Left lobe of liver (tissue), 2 donors: ENCODE measurements around the gene NHERF1. TPM values are rescaled to one million over a fixed set of nuclear protein-coding genes. Genes with fewer than 3 reads are reported as not detected.

Experiments
- ATAC-seq: fragments of 200-7000 bp; cut with Tn5 transposase; one replicate; pipeline ENCODE4 v1.9.1; 2020; ENCODE audit warnings: mild to moderate bottlenecking, moderate library complexity
- DNase-seq: peaks from one replicate; pipeline ENCODE4 v3.0.0-alpha.2; 2020; ENCODE audit warnings: low spot score
- total RNA-seq: library from RNA; stranded (reverse); gene quantifications from one replicate; pipeline ENCODE4 v1.2.1, GENCODE V29; 2021
- donor health status: DM: no; HTN: no; CAD: no; lungs with moderate emphysema.
- donor health status: DM: no; HTN: yes; CAD: no.

The NHERF1 gene
- total RNA-seq, 1 donor from 2014 or later: 156 TPM

DNA sequence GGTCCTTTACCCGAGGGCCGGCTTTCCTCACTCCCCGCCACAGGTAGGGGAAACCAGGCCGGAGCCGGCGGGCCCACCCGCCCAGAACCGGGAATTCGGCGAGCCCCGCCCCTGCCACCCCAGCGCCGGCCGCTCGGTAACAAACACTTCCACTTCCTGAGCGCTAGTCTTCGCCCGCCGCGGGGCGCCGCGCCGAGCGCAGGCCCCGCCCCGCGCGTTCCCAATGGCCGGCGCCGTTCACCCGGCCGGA, 224 bp upstream of the NHERF1 start:
- DNase-seq: no peak
- no peak for ATAC-seq

DNA sequence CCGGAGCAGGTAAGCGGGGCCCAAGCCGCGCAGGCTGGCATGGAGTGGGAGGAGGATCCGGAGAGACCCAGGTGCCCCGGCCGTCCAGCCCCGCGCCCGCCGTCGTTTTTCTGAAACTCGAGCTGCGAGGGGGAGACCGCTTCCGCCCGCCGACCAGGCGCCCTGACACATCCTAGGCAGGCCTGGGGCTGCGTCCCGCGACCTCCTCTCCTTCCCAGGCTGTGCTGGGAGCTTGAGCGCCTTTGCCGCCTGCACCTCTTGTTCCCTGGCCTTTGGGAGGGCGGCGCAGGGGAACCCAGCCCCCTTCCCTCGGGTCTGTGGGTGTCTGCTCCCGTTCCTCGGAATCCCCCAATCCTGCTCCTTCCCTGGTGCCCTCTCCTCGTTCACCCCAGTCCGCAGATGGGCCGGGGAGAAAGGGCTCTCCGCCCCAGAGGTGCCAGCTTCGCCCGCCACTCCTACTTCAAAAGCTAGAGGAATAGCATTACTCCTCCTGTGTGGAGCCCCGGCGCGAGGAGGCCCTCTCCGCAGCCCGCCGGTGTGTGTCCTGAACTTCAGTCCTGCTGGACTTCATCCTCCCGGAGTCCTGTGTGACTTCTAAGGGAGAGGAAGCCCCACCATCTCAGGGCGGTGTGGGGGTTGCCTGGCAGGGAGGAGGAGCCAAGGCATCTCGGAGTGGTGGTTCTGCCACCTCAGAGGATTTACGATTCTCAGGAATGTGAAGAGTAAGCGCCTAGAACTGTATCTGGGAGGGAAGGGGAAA, 1.0 kb downstream of the NHERF1 start:
- ATAC-seq (no peak), DNase-seq (no peak)

DNA sequence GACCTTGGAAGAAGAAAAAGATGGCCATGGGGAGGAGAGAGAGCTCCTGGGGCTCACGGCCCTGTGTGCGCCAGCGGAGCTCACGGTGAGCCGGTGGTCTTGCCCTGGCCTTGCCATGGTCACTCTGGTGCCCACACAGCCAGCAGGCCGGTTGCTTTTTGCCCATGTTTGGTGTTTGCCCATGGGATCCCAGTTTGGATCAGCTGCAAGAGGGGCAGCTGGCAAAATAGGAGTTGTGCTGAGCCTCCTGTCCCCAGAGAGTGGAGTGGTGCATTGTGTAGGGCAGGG, 1.6 kb downstream of the NHERF1 start:
- ATAC-seq: no peak
- no peak for DNase-seq

DNA sequence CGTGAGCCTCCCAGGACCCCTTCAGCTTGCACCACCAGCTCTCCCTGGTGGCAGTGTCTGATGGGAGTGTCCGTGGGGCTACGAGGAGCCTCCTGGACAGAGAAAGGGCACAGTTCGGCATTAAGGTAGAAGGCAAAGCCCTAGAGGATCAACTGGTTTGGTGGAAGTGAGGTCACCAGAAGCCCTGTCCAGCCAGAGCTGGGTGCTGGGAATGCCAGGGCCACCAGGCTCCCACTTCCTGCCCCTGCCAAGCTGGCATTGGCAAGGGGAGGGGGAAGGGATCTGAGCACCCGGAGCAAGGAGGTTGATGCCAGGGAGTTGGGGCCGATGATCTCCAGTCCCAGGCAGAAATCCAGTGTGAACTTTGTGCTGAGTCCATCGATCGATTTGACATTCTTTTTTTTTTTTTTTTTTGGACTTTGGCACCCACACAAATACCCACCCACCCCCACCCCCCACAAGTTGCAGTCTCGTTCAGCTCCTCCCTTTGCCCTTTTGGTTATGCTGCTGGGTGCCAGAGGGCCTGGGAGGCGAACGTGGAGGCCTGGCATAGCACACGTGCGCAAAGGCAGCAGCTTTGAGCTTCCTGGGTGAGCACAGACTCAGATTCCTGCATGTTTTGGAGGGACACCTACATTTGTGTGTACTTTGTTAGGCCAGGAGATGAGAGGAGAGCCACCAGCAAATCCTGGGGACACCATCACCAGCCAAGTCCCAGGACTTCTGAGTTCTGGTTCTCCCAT, 2.1 kb downstream of the NHERF1 start:
- peak; percentile 97 for DNase-seq

DNA sequence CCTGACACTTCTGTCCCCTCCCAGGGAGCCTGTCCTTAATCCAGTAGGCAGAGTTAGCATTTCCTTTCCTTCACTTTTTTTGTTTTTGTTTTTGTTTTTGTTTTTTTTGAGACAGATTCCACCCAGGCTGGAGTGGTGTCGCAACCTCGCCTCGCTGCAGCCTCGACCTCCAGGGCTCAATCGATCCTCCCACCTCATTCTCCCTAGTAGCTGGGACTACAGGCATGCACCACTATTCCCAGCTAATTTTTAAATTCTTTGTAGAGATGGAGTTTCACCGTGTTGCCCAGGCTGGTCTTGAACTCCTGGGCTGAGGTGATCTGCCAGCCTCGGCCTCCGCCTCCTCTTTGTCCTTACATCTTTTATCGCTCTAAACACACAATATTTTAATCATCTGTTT, 4.0 kb downstream of the NHERF1 start:
- DNase-seq: no peak

More for the DNA sequence above, 2.1 kb downstream of the NHERF1 start:
- ATAC-seq: peak; percentile 62

DNA sequence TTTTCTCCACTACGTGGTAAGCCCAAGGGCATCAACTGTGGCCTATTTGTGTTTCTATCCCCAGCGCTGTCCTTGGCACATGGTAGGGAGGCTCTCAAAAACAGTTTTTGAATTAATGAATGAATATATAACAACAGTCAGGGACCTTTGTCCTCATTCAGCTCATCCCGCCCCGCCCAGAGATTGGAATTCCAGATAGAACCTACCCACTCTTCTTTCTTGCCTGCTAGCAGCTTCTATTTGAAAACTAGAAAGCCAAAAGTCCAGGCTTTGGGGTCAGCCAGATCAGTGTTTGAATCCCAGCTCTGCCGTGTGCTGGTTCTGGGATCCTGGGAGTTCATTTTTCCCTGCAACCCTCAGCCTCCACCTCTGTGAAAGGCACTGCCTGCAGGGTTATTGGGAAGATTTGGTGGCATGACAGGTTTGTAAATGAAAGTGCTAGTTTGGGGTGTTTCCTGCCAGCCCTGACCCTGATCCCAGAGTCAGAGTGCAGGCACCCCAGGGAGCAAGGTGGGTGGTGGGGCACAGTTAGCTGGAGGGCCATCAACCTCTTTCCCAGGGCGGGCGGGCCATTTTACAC, 4.5 kb downstream of the NHERF1 start:
- DNase-seq: no peak
- ATAC-seq: no peak

More for the DNA sequence above, 4.0 kb downstream of the NHERF1 start:
- ATAC-seq: no peak

DNA sequence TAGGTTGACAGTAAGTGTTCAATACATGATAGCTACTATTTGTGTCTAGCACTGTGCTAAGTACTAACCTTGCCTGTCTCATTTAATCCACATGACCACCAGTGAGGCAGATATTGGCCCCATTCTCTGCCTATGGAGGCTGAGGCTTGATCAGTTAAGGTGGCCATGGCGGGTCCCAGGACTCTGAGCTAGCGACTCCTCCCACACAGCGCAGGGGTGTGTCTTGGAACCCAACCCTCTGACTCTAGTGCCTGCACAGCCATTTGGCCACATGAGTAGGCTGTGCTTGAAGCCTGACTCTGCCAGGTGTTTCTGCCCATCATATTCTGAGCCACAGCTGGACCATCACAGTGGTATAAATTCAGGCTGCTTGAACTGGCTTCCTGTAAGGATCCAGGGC, 6.4 kb downstream of the NHERF1 start:
- DNase-seq: no peak
- ATAC-seq: no peak

DNA sequence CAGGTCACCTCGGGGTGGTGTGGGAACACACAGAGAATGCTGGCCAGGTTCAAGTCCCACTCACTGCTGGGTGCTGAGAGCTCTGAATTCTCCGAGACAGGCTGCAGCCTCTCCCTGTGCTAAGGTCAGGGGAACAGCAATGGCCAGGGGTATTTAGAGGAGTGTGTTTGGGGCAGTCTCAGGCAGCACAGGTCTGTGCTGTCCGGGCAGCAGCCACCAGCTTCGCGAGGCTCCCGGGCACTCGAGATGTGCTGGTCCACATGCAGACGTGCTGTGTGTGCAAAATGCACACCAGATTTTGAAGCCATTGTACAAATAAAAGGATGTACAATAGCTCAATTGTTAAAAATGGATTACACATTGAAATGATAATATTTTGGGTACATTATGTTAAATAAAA, 7.1 kb downstream of the NHERF1 start:
- DNase-seq: no peak
- no peak for ATAC-seq

DNA sequence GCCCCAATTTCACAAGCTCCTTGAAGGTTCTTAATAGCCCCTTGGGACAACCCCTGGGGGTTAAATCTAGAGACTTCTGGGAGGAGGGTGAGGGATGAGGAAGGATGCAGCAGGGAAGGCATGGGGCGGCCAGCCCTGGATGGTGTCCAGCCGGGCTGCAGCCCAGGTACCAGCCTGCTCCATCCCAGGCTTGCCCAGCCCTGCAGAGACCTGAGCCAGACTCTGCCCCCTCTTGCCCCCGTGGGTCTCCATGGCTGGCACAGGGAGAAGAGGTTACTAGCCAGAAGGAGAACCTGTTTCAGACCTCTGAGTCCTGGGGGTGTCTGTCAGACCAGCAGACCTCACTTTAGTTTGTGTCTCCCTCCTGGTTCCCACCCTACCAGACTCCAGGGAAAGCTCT, 8.5 kb downstream of the NHERF1 start:
- ATAC-seq: no peak
- no peak for DNase-seq

DNA sequence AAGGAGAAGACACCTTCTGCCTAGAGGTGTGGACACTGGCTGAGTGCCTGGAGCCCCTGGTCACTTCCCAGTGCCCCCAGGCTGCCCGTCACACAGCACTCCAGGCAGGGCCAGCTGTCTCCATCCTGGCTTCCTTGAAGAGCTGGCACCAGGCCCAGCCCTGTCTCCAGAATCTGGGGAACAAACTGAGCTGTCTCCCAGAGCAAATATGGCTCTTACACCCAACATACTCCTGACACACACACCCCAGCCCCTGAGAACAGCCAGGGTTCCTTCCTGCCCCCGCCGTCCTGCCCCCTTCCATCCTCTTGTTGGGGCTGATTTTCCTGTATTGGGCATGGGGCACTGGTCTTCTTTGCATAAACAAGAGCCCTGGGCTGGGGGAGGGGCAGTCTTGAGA, 9.1 kb downstream of the NHERF1 start:
- no peak for DNase-seq
- ATAC-seq: no peak

DNA sequence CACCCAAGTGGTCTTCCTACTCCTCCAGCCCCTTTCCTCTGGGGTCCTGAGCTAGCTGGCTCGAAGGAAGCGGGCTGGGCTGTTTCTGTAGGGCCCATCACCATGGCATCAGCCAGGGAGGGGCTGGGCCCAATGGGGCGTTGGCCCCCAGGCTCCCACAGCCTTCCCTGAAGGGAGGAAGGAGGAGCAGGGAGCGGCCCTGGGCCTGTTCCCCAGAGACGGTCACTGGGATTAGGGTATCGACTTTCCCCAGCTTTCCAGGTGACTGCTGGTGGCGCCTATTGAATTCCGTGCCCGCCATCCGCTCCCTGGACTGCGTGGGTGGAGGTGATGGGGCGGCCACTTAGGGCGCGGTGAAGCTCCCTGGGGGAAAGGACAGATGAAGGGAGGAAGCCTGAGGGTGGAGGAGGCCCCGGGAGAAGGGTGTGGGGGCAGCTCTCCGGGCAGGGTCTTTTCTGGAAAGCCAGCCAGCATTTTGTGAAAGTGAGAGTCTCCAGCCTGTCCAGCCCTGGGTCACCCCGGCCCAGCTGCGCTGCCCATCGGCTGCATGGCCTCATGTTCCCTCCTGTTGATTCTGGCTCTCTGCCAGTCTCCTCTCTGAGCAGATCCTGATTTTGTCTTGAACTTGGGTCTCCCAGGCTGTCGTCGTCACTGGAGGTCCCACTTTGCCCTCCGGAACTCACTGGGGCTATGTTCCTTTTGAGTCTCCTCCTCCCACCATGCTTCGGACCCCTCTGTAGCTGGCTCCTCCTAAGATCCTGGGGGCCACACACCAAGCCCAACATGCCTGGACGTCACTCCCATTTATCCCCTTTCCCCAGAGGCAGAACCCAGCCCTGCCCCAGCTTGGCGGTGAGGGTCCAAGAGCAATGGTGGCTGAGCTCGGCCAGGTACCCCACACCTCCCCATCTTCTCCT, 9.8 kb downstream of the NHERF1 start:
- ATAC-seq (peak; percentile 56), DNase-seq (no peak)

DNA sequence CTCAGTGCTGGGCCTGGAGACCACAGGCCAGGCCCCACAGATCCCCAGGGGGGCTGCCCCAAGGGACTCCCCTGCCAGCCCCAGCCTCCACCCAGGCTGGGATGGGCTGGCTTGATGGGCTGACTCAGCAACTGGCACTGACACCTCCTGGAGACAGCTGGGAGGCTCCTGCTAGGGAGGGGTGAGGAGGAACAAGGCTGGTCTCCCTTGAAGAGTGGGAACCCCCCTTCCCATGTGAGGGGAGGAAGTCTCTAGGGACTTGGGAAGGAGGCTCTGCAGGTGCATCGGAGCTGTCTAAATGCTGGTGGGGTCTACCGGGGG, 10.4 kb downstream of the NHERF1 start:
- no peak for ATAC-seq
- DNase-seq: no peak

DNA sequence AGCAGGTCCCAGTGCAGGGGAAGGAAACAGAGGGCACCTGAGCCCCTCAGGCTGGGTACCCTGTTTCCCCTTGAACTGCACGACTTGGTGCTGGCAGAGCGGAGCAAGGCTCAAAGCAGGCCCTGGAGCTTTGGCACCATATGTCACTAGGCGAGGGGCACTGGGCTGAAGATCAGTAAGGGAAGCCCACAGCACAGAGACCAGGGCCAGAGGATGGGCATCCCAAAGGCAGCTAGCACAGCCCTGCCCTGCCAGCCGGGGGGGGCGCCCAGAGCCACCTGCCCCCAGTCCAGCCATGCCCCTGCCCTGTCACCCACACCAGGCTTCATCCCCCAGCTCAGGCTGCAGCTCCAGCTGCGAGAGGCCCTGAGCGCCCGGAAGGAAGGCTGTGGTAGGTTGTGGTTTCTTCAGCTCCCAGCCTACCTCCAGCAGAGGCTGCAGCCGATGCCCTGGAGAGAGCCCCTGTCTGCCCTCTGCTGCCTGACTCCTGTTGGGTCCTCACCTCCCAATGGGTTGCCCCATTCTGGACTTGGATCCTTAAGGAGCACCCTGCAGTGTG, 10.9 kb downstream of the NHERF1 start:
- no peak for DNase-seq

DNA sequence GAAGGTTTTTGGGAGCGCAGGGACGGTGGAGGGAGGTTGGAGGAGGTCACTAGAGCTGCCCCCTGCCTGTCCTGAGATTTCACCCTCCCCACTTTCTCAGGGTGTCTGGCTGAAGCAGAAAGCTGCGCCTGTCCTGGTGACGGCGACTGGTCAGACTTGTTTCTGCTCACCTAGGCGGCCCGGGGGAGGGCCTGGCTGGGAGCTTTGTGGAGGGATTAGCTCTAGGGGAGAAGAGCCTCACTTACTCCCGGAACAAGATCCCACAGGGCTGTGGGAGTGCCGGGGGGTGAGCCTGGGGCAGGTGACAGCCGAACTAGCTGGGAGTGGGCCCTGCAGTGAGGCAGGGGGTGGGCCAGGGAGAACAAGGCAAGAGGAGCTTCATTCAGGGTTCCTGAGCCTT, 11.5 kb downstream of the NHERF1 start:
- DNase-seq (no peak), ATAC-seq (no peak)

More for the DNA sequence above, 10.9 kb downstream of the NHERF1 start:
- no peak for ATAC-seq

DNA sequence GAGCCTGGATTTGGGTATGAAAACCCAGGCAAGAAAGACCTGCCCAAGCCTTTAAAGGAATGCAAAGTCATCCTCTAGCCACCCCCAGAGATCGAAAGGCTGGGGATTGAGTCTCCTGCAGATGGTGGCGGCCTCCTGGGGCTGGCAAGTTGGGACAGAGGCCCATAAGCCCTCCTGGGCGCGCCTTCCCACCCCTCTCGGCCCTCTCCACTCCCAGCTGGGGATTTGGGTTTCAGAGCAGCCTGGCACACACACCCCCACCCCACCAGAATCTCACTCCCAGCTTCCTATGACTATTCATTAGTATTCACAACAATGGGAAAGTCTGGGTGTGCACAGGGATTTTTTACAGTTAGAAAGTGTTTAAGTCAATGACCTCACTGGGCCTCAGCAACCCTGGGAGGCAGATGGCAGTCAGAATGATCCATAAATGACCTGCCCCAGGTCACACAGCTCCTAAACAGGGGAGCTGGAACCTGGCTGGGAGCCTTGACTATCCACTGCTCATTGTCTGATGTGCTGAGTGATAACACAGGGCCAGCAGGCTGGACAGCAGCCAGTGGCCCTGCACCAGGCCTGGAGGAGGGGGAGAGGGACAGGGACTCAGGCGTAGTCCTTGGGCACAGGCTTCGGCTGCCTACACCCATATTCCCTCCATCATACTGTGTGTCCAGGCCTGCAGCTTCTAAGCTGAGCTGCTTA, 12.1 kb downstream of the NHERF1 start:
- peak; percentile 92 for DNase-seq
- peak; percentile 63 for ATAC-seq

DNA sequence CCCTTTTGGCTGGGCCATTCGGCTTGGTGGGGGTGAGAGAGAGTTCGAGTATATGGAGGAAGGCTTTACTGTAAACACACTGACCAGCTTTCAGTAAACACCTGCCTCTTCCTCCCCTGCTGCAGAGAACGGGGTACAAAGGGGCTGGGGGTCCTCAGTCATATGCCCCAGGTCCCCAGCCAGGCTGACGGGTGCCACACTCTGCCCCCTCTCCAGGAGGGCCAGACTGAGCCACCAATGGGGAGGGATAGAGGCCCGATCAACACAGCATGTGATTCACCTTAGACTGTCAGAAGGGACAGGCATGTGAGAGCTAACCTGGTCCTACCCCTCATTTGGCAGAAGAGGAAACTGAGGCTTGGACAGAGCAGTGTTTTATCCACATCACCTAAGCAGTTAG, 13.0 kb downstream of the NHERF1 start:
- no peak for DNase-seq
- no peak for ATAC-seq

DNA sequence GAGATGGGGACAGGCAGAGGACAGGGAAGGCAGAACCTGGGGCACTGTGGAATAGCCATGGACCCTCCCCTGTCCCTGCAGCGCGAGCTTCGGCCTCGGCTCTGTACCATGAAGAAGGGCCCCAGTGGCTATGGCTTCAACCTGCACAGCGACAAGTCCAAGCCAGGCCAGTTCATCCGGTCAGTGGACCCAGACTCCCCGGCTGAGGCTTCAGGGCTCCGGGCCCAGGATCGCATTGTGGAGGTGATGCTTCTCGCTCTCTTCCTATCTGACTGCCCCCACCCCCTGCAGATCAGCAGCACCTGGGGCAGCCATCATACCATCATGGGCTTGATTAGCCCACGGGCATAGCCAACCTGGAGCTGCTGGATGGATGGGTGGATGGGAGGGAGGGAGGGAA, 13.5 kb downstream of the NHERF1 start:
- no peak for DNase-seq

DNA sequence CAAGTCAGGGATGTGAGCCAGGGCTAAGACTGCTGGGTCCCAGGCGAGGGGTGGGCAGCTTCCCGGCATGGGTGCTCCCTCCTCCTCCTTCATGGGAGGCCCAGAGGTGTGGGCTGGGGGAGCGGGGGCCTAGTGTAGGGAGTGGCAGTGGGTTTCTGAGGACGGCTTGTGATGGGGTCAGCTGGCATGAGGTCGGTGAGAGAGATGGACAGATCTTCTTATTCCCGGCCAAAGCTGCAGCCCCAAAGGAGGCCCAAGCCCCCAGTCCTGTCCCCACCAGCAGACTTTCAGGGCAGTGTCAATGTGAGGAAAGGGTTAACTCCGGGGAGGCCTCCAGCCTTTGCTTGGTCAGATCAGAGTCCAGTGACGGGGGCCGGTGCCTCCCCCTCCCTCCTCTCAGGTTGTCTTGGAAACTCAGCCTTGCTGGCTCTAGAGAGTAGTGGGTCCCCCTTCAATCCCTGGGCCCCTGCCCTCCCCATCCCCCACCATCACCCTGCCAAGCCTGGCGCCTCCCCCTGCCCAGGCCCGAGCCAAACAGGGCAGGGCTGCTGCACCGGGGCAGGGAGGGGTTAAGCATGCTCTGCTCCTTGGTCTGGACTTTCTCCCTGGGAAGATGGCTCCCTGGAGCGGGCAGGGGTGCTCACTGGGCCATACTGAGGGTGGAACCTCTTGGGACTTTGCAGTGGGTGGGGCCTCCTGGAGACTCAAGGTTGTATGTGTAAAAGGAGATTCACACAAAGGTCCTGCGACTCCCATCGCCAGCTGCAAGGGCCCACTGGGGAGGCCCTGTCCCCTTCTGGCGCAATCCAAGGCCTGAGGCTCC, 15.3 kb downstream of the NHERF1 start:
- peak; percentile 52 for ATAC-seq
- peak; percentile 81 for DNase-seq

More for the DNA sequence above, 13.5 kb downstream of the NHERF1 start:
- no peak for ATAC-seq

DNA sequence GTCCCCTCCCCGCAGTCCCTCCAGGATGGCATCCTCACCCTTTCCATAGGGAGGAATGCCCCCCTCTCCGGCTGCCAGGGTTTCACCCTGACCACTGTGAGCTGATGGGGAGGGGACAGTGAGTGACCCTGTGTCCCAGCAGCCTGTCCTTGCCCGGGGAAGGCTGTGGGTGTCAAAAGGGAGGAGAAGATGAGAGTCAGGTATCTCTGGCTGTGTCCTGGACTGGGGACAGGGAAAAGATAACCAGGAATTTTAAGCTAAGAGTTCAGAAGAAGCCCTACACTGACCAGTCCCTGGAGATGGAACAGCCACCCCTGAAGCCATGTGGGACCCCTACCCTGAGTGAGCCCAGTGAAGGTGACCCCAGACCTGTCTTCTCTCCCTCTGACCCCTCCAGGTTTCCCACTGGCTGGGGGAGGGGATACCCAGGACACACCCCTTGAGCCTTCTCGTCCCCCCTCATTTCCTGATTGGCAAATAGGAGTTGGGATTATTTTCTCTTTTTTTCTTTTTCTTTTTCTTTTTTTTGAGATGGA, 16.4 kb downstream of the NHERF1 start:
- DNase-seq: no peak
- ATAC-seq: no peak

DNA sequence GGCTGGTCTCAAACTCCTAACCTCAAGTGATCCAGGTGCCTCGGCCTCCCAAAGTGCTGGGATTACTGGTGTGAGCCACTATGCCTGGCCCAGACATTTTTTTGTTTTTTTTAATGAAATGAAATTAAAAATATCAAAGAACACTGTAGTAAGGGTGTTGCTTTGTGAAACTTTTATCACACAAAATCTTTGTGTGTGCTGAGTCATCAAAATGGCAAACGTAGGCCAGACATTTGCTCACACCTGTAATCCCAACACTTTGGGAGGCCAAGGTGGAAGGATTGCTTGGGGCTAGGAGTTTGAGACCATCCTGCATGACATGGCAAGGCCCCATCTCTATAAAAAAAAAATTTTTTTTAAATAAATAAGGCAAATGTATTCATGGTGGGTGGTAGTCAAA, 18.0 kb downstream of the NHERF1 start:
- ATAC-seq (no peak), DNase-seq (no peak)
